HepG2 (cell line): Measurements from ENCODE around the gene NDUFS7. TPM values are rescaled to one million over a fixed set of nuclear protein-coding genes. Genes with fewer than 3 reads are reported as not detected.

Source experiments
- ATRX ChIP-seq: sonication (generic); formaldehyde crosslinking; IDR thresholded peaks from 2 replicates; pipeline ENCODE4 v1.4.0; 2020; ENCODE audit warnings: missing genetic modification reagents, borderline replicate concordance
- CENPX ChIP-seq: sonication (generic); formaldehyde crosslinking; IDR thresholded peaks from 2 replicates; pipeline ENCODE4 v1.9.0; 2021; ENCODE audit warnings: mild to moderate bottlenecking, missing genetic modification reagents, moderate library complexity
- ETV6 ChIP-seq: sonication (generic); formaldehyde crosslinking; conservative IDR thresholded peaks from 2 replicates; pipeline ENCODE4 v1.4.0; 2020; ENCODE audit warnings: missing genetic modification reagents
- ZNF570 ChIP-seq: sonication (generic); formaldehyde crosslinking; IDR thresholded peaks from 2 replicates; pipeline ENCODE4 v1.4.0; 2020; ENCODE audit warnings: mild to moderate bottlenecking, missing genetic modification reagents, borderline replicate concordance
- ZNF605 ChIP-seq: sonication (generic); formaldehyde crosslinking; IDR thresholded peaks from 2 replicates; pipeline ENCODE4 v1.8.0; 2022; ENCODE audit warnings: mild to moderate bottlenecking, missing genetic modification reagents
- polyA plus RNA-seq, 8 experiments: library from polyadenylated mRNA; depleted of rRNA in 3 of 8; stranded (reverse) in 7 of 8; unstranded in 1 of 8; fragments of >200 nt; fragmentation: Illumina TruSeq in 4 of 8; extraction: Trizol in 4 of 8; gene quantifications; 2 replicates each; pipeline versions ENCODE4 v1.2.1 to v1.2.3, GENCODE V29; 2011 to 2016; ENCODE audit warnings: low read depth in 4 of 8, missing spikeins in 1 of 8, mixed read lengths in 1 of 8; ENCODE audit not compliant: insufficient read depth in 1 of 8
- total RNA-seq, 5 experiments: library from RNA; depleted of rRNA; stranded (reverse); fragments of >200 nt; fragmentation: Illumina TruSeq; extraction: Trizol; gene quantifications; 2 replicates each; pipeline ENCODE4 v1.2.3, GENCODE V29; 2016; ENCODE audit warnings: low read depth in 1 of 5
- TF ChIP-seq, protein P1 (sequence below): sonication (generic); formaldehyde crosslinking; IDR thresholded peaks from 2 replicates; pipeline ENCODE4 v1.4.0; 2020; ENCODE audit warnings: low read depth, missing genetic modification reagents
- TF ChIP-seq, protein P2 (sequence below): sonication (generic); formaldehyde crosslinking; IDR thresholded peaks from 2 replicates; pipeline ENCODE4 v1.5.1; 2020; ENCODE audit warnings: mild to moderate bottlenecking, missing genetic modification reagents, borderline replicate concordance
- TF ChIP-seq, protein P3 (sequence below): sonication (generic); formaldehyde crosslinking; IDR thresholded peaks from 2 replicates; pipeline ENCODE4 v1.4.0; 2020; ENCODE audit warnings: missing genetic modification reagents
- TF ChIP-seq, protein P4 (sequence below): fragments of 450-650 bp; IDR thresholded peaks from 2 replicates; pipeline ENCODE4 v1.6.1; 2017; ENCODE audit warnings: mild to moderate bottlenecking
- TF ChIP-seq, protein P5 (sequence below): sonication (generic); formaldehyde crosslinking; IDR thresholded peaks from 2 replicates; pipeline ENCODE4 v1.4.0; 2020; ENCODE audit warnings: missing genetic modification reagents
- TF ChIP-seq, protein P6 (sequence below): sonication (generic); formaldehyde crosslinking; IDR thresholded peaks from 2 replicates; pipeline ENCODE4 v1.4.0; 2020; ENCODE audit warnings: missing genetic modification reagents

NDUFS7 gene
- total and polyA plus RNA-seq, 2 of the 13 experiments (the other 11 are each of a cell fraction or from before 2014, with no cell fraction given): 34.3 to 66.9 TPM

DNA sequence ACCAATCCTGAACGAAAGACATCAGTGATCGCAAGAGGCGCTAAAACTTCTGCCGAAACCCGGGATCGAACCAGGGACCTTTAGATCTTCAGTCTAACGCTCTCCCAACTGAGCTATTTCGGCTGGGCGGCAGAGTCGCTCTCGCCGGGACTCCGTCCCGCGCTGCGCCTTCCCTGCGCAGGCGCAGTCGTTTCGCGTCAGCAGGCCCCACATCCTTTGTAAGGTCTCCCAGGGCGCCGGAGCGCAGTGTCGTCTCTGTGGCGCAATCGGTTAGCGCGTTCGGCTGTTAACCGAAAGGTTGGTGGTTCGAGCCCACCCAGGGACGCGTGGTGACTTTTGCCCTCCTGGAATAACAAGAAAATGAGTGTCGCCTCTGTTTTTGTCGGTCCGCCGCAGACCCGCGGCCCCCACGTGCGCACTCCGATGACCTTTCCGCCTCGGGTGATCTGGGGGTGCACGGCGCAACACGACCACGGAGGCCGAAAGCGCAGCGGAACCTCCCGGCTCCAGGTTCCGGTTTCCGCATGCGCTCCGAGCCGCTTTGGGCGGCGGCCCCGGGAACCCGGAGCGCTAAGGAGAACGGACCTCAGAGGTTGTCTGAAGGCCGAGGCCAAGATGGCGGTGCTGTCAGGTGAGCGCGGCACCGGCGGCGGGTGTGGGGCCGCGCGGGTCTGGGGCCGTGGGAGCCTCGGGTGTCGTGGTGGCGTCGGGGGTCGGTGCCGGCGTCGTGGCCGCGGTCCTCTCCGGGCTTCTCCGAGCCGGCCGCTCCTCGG, at the start of gene NDUFS7 (continued):
- TF ChIP-seq, protein P1, sequence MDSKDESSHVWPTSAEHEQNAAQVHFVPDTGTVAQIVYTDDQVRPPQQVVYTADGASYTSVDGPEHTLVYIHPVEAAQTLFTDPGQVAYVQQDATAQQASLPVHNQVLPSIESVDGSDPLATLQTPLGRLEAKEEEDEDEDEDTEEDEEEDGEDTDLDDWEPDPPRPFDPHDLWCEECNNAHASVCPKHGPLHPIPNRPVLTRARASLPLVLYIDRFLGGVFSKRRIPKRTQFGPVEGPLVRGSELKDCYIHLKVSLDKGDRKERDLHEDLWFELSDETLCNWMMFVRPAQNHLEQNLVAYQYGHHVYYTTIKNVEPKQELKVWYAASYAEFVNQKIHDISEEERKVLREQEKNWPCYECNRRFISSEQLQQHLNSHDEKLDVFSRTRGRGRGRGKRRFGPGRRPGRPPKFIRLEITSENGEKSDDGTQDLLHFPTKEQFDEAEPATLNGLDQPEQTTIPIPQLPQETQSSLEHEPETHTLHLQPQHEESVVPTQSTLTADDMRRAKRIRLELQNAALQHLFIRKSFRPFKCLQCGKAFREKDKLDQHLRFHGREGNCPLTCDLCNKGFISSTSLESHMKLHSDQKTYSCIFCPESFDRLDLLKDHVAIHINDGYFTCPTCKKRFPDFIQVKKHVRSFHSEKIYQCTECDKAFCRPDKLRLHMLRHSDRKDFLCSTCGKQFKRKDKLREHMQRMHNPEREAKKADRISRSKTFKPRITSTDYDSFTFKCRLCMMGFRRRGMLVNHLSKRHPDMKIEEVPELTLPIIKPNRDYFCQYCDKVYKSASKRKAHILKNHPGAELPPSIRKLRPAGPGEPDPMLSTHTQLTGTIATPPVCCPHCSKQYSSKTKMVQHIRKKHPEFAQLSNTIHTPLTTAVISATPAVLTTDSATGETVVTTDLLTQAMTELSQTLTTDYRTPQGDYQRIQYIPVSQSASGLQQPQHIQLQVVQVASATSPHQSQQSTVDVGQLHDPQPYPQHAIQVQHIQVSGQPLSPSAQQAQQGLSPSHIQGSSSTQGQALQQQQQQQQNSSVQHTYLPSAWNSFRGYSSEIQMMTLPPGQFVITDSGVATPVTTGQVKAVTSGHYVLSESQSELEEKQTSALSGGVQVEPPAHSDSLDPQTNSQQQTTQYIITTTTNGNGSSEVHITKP: peak; percentile 69; the same call in 1 of the 2 replicates
- TF ChIP-seq, protein P2, sequence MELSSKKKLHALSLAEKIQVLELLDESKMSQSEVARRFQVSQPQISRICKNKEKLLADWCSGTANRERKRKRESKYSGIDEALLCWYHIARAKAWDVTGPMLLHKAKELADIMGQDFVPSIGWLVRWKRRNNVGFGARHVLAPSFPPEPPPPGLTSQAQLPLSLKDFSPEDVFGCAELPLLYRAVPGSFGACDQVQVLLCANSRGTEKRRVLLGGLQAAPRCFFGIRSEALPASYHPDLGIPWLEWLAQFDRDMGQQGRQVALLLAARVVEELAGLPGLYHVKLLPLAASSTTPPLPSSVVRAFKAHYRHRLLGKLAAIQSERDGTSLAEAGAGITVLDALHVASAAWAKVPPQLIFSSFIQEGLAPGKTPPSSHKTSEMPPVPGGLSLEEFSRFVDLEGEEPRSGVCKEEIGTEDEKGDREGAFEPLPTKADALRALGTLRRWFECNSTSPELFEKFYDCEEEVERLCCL (CRISPR knock-in tag): peak; percentile 66; the same call in 1 of the 2 replicates
- TF ChIP-seq, protein P3, sequence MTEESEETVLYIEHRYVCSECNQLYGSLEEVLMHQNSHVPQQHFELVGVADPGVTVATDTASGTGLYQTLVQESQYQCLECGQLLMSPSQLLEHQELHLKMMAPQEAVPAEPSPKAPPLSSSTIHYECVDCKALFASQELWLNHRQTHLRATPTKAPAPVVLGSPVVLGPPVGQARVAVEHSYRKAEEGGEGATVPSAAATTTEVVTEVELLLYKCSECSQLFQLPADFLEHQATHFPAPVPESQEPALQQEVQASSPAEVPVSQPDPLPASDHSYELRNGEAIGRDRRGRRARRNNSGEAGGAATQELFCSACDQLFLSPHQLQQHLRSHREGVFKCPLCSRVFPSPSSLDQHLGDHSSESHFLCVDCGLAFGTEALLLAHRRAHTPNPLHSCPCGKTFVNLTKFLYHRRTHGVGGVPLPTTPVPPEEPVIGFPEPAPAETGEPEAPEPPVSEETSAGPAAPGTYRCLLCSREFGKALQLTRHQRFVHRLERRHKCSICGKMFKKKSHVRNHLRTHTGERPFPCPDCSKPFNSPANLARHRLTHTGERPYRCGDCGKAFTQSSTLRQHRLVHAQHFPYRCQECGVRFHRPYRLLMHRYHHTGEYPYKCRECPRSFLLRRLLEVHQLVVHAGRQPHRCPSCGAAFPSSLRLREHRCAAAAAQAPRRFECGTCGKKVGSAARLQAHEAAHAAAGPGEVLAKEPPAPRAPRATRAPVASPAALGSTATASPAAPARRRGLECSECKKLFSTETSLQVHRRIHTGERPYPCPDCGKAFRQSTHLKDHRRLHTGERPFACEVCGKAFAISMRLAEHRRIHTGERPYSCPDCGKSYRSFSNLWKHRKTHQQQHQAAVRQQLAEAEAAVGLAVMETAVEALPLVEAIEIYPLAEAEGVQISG (CRISPR knock-in tag): peak; percentile 95
- peak; percentile 63; the same call in 1 of the 2 replicates for TF ChIP-seq CENPX (CRISPR knock-in tag)
- peak; percentile 99 for TF ChIP-seq ZNF605
- peak; percentile 90 for TF ChIP-seq ETV6 (CRISPR knock-in tag)
- 0 out of 2 replicates have a peak, but pooled peaks have one; percentile 67 for TF ChIP-seq ZNF570
- TF ChIP-seq, protein P4, sequence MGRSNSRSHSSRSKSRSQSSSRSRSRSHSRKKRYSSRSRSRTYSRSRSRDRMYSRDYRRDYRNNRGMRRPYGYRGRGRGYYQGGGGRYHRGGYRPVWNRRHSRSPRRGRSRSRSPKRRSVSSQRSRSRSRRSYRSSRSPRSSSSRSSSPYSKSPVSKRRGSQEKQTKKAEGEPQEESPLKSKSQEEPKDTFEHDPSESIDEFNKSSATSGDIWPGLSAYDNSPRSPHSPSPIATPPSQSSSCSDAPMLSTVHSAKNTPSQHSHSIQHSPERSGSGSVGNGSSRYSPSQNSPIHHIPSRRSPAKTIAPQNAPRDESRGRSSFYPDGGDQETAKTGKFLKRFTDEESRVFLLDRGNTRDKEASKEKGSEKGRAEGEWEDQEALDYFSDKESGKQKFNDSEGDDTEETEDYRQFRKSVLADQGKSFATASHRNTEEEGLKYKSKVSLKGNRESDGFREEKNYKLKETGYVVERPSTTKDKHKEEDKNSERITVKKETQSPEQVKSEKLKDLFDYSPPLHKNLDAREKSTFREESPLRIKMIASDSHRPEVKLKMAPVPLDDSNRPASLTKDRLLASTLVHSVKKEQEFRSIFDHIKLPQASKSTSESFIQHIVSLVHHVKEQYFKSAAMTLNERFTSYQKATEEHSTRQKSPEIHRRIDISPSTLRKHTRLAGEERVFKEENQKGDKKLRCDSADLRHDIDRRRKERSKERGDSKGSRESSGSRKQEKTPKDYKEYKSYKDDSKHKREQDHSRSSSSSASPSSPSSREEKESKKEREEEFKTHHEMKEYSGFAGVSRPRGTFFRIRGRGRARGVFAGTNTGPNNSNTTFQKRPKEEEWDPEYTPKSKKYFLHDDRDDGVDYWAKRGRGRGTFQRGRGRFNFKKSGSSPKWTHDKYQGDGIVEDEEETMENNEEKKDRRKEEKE: no peak
- TF ChIP-seq, protein P5, sequence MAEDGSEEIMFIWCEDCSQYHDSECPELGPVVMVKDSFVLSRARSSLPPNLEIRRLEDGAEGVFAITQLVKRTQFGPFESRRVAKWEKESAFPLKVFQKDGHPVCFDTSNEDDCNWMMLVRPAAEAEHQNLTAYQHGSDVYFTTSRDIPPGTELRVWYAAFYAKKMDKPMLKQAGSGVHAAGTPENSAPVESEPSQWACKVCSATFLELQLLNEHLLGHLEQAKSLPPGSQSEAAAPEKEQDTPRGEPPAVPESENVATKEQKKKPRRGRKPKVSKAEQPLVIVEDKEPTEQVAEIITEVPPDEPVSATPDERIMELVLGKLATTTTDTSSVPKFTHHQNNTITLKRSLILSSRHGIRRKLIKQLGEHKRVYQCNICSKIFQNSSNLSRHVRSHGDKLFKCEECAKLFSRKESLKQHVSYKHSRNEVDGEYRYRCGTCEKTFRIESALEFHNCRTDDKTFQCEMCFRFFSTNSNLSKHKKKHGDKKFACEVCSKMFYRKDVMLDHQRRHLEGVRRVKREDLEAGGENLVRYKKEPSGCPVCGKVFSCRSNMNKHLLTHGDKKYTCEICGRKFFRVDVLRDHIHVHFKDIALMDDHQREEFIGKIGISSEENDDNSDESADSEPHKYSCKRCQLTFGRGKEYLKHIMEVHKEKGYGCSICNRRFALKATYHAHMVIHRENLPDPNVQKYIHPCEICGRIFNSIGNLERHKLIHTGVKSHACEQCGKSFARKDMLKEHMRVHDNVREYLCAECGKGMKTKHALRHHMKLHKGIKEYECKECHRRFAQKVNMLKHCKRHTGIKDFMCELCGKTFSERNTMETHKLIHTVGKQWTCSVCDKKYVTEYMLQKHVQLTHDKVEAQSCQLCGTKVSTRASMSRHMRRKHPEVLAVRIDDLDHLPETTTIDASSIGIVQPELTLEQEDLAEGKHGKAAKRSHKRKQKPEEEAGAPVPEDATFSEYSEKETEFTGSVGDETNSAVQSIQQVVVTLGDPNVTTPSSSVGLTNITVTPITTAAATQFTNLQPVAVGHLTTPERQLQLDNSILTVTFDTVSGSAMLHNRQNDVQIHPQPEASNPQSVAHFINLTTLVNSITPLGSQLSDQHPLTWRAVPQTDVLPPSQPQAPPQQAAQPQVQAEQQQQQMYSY (CRISPR knock-in tag): peak; percentile 48; the same call in 1 of the 2 replicates
- TF ChIP-seq, protein P6, sequence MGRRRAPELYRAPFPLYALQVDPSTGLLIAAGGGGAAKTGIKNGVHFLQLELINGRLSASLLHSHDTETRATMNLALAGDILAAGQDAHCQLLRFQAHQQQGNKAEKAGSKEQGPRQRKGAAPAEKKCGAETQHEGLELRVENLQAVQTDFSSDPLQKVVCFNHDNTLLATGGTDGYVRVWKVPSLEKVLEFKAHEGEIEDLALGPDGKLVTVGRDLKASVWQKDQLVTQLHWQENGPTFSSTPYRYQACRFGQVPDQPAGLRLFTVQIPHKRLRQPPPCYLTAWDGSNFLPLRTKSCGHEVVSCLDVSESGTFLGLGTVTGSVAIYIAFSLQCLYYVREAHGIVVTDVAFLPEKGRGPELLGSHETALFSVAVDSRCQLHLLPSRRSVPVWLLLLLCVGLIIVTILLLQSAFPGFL (CRISPR knock-in tag): peak; percentile 93; the same call in 1 of the 2 replicates
- TF ChIP-seq ATRX (CRISPR knock-in tag): no peak
